Kidney (tissue), 14 donors: ENCODE data around the gene NTF3. TPM values are rescaled to one million over a fixed set of nuclear protein-coding genes. Genes with fewer than 3 reads are reported as not detected.

Experiments used
- DNase-seq, 5 donors: peaks; one replicate each; pipeline ENCODE4 v3.0.0-alpha.2; 2013 to 2020
- FAIRE-seq: peaks from 2 replicates; lab custom pipeline; 2012; peaks lifted over from hg19 to GRCh38; lab: Jason Lieb, UNC
- H3K27ac ChIP-seq, 2 donors: one replicate each; pipeline ENCODE4 v1.7.0; 2013; ENCODE audit warnings: low read depth in 2 of 2, low read length in 2 of 2, inconsistent platforms in 1 of 2
- H3K27me3 ChIP-seq: one replicate; pipeline ENCODE4 v1.7.1; 2013; ENCODE audit warnings: low read length, inconsistent platforms; ENCODE audit not compliant: control insufficient read depth, insufficient read depth
- H3K36me3 ChIP-seq, 3 donors: one replicate each; pipeline versions ENCODE4 v1.7.0 to v1.7.1; 2013; ENCODE audit warnings: low read length in 3 of 3, control low read depth in 1 of 3, inconsistent platforms in 1 of 3; ENCODE audit not compliant: insufficient read depth in 3 of 3, control insufficient read depth in 2 of 3
- H3K4me1 ChIP-seq, 3 donors: one replicate each; pipeline versions ENCODE4 v1.7.0 to v1.7.1; 2013; ENCODE audit warnings: low read length in 3 of 3, inconsistent platforms in 1 of 3, low read depth in 1 of 3; ENCODE audit not compliant: control insufficient read depth in 2 of 3, insufficient read depth in 2 of 3
- H3K4me3 ChIP-seq, 3 donors: one replicate each; pipeline versions ENCODE4 v1.7.0 to v1.8.1; 2013; ENCODE audit warnings: low read length in 3 of 3, control low read depth in 1 of 3, inconsistent platforms in 1 of 3
- H3K9ac ChIP-seq, 3 donors: one replicate each; pipeline versions ENCODE4 v1.7.0 to v1.7.1; 2013; ENCODE audit warnings: low read length in 3 of 3, control low read depth in 1 of 3, inconsistent platforms in 1 of 3
- H3K9me3 ChIP-seq, 3 donors: one replicate each; pipeline versions ENCODE4 v1.7.0 to v1.7.1; 2013; ENCODE audit warnings: low read length in 3 of 3, control low read depth in 1 of 3, inconsistent platforms in 1 of 3; ENCODE audit not compliant: control insufficient read depth in 2 of 3, insufficient read depth in 1 of 3
- intact Hi-C: fragments of 100-400 bp; cut with DNase I; formaldehyde crosslinking; loops from one replicate; pipeline ENCODE4 v1.11.1; 2022
- polyA plus RNA-seq: library from polyadenylated mRNA; stranded (reverse); fragments of 350-450 nt; fragmentation: Illumina TruSeq; extraction: RNeasy Lipid Tissue Mini Kit (QIAGEN cat#74804); gene quantifications from one replicate; pipeline ENCODE4 v1.2.3, GENCODE V29; 2014; ENCODE audit warnings: low read depth, low replicate concordance; ENCODE audit not compliant: insufficient read depth
- total RNA-seq: library from RNA; stranded (reverse); fragmentation: NEBNext Ultra II Directional; extraction: Animal tissue kit (Norgen Biotek cat#: 25700); gene quantifications from one replicate; pipeline ENCODE4 v1.2.1, GENCODE V29; 2021
- TF ChIP-seq, protein P1 (sequence below): IDR thresholded peaks from 3 replicates; pipeline ENCODE4 v1.5.1; 2012; ENCODE audit warnings: mild to moderate bottlenecking, moderate library complexity, borderline replicate concordance; ENCODE audit not compliant: insufficient read depth; ENCODE audit errors: extremely low read depth
- donor health status: control.
- donor health status: control.
- donor health status: control.
- donor health status: control.
- donor health status: control.
- donor health status: DM: yes; HTN: yes; CAD: no.
- donor health status: Normal renal cell carcinoma (clear cell type).

Gene NTF3
- total and polyA plus RNA-seq, 2 donors from 2014 or later, result 2.9 to 3.5 TPM

DNA sequence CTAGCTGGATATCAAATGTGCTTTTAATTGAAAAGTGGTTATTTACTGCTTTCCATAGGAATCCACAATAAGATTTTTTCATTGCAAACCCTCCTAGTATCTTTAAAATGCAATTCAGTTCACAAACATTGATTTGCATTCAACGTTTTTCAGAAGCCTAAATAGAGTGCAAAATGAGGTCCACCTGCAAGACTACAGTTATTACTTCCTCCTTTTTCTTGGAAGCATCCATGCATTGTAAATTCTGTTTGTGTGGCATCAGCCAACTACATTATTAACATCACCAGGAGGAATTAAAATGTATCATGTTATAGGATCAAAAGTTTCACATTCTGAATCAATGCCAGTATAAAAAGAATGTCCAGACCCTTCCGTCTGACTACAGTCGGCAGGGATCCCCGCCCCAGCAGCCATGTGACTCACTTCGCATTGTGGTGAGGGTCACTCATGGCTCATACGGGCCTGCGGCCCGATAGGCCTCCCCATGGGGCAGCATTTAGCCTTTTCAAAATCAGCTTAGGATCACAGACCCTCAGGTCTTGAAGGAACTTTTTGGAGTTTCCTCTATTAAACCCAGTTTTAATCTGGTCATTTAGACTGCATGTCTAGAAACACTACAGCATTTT is 46.3 kb downstream of the NTF3 start:
- no peaks in the 10 kb centered on the region for H3K36me3 ChIP-seq
- TF ChIP-seq, protein P1, sequence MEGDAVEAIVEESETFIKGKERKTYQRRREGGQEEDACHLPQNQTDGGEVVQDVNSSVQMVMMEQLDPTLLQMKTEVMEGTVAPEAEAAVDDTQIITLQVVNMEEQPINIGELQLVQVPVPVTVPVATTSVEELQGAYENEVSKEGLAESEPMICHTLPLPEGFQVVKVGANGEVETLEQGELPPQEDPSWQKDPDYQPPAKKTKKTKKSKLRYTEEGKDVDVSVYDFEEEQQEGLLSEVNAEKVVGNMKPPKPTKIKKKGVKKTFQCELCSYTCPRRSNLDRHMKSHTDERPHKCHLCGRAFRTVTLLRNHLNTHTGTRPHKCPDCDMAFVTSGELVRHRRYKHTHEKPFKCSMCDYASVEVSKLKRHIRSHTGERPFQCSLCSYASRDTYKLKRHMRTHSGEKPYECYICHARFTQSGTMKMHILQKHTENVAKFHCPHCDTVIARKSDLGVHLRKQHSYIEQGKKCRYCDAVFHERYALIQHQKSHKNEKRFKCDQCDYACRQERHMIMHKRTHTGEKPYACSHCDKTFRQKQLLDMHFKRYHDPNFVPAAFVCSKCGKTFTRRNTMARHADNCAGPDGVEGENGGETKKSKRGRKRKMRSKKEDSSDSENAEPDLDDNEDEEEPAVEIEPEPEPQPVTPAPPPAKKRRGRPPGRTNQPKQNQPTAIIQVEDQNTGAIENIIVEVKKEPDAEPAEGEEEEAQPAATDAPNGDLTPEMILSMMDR, result no peak
- FAIRE-seq (no peak), DNase-seq (no peak)
- H3K9me3 ChIP-seq, result no peaks in the 10 kb centered on the region
- H3K4me1 ChIP-seq, result peaks cover 0 to 6% (median 0%) of the 10 kb centered on the region in 3 donors
- no peaks in the 10 kb centered on the region for H3K27me3 ChIP-seq
- no peak overlapping the region for H3K9ac ChIP-seq
- H3K27ac ChIP-seq, result no peak overlapping the region
- intact Hi-C loops, result no loop called here
- H3K4me3 ChIP-seq, result no peak overlapping the region

DNA sequence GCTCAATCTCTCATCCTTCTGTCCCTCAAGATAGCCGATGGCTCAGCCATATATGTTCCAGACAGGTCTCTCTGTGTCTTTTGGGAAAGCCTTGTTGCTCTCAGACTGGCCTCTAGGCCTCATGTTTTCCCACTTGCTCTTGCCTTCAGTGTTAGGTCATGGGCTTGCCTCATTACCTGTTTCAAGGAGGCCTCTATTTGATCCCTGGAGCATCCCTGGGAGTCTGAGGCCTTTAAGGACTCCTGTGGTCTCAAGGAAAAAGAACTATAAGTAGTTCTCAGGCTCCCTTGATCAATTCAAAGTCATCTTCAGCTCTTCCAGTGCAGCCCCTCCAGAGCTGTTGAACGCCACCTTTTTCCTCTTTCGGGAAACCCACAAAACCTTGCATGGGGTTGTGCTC is 47.9 kb downstream of the NTF3 start:
- Histone ChIP-seq H3K4me3 (no peak overlapping the region), H3K4me1 (peaks cover 0 to 6% (median 0%) of the 10 kb centered on the region in 3 donors), H3K36me3 (no peaks in the 10 kb centered on the region), H3K9ac (no peak overlapping the region), H3K27me3 (no peaks in the 10 kb centered on the region), H3K27ac (no peak overlapping the region), H3K9me3 (no peaks in the 10 kb centered on the region)
- TF ChIP-seq, protein P1, result no peak
- no peak for FAIRE-seq
- intact Hi-C loops, result no loop called here
- DNase-seq, result no peak

DNA sequence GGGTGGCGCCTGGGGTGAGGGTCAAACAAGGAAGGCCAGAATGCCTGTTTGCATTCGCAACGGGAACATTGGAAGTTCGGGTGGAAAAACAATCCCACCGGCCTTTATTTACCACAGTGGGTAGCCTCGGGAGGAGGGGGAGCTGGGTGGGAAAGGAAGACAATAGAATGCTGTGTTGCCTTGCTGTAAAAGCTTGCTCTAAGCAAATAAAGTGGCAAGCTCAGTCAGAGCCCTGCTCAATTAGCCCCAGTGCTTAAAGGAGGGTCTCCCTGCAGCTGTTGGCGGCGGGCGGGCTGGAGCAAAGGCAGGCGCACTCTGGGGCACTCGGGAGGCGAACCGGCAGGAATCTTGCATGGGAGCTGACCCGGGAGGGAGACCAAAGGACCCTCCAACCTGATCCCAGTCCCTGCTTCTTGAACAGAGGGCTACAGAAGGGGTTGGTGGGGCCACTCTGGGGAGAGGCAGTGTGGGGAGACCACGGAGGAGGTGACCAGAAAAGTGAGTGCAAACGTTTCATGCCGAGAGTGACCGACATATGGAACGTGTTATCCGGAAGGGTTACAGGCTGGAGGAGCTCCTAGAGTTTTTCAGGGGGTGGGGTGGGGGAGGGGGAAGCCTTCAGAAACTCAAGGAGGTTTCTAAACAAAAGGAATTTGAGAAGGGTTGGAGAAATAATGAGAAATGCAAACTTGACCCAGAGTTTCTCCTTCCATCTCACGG is 48.5 kb downstream of the NTF3 start:
- TF ChIP-seq, protein P1, result no peak
- Histone ChIP-seq H3K27me3 (no peaks in the 10 kb centered on the region), H3K9ac (no peak overlapping the region), H3K4me3 (no peak overlapping the region), H3K27ac (no peak overlapping the region), H3K4me1 (peaks cover 0 to 6% (median 0%) of the 10 kb centered on the region in 3 donors), H3K36me3 (no peaks in the 10 kb centered on the region), H3K9me3 (no peaks in the 10 kb centered on the region)
- FAIRE-seq (no peak), DNase-seq (peak in 4 of 5 donors; percentile 82 to 93 (median 85))
- intact Hi-C loops, result no loop called here
